GM19463 (cell line): ENCODE measurements around the gene NTM.

Experiments used
- ATAC-seq: cut with Tn5 transposase; IDR thresholded peaks from one replicate; pipeline ENCODE4 v1.9.1; 2021; ENCODE audit warnings: mild to moderate bottlenecking, moderate library complexity; ENCODE audit not compliant: unreplicated experiment

The NTM gene

GRCh38 chr11:131682373-131683015, 312.1 kb downstream of the NTM start:
- no peak for ATAC-seq

- no peak for ATAC-seq
These were observed 312.7 kb downstream of the NTM start for GRCh38 chr11:131683131-131683530.

GRCh38 chr11:131683666-131684065, 313.3 kb downstream of the NTM start:
- ATAC-seq: no peak

DNA sequence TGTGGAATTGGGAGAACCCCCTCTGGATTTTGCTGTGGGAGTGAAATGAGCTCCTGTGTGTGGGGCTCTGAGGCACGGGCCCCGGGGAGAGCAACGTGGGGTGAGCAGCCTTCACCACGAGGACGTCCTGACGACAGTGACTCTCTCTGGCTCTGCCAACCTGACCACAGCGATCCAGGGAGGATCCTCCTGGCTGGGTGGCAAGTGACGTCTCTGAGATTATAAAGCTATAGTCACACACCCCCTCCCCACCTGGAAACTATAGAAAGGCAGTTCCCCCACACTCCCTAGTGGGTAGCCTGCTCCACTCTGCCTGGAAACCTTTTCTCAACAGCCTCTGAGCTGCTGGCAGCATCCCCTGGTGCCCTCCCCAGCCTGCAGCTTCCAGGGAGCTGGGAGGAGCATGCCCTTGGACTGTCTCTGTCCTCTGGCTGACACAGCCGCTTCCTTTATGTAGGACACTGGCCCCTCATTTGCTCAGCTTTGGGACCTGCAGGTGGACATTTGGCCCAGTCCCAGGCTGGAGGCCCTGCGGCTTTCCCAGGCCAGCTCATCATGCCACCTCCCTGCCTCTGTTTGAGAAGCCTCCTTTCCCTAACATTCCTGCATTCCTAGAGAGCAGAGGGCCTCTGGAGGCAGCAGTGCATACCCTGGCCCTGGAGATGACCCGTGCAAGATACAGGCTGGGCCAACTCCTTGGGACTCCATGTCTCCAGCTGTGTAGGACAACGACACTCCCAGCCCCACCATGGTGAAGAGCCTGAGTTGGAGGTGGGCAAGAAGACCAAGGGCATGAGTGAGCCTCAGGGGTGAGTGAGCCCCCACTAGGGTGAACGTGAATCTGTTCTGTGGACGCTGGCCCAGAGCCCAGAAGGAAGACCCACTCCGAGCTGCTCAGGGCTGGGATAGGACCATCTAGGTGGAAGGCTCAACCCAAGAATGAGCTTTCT, 314.0 kb downstream of the NTM start:
- no peak for ATAC-seq

- no peak for ATAC-seq
These were observed 314.8 kb downstream of the NTM start for GRCh38 chr11:131685206-131685605.

GRCh38 chr11:131685906-131686305, 315.5 kb downstream of the NTM start:
- no peak for ATAC-seq

DNA sequence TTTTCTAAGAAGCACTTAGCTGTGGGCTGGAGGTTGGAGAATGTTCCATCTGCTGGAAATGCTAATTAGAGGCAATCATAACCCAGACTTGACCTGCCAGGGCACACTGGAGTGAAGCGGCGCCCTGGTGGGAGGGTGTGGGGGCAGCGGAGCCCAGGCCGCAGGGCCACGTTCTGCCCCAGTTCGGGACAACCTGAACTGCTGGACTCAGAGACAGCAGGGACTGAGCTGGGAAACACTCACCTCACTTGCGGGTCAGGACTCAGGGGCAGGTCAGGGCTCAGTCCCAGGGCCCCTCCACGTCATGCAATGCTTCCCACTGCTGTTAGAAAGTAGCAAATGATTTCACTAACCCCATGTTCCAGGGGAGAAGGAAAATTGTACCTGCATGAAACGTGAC, 316.4 kb downstream of the NTM start:
- ATAC-seq: no peak

- no peak for ATAC-seq
These were observed 317.1 kb downstream of the NTM start for GRCh38 chr11:131687291-131688047.

DNA sequence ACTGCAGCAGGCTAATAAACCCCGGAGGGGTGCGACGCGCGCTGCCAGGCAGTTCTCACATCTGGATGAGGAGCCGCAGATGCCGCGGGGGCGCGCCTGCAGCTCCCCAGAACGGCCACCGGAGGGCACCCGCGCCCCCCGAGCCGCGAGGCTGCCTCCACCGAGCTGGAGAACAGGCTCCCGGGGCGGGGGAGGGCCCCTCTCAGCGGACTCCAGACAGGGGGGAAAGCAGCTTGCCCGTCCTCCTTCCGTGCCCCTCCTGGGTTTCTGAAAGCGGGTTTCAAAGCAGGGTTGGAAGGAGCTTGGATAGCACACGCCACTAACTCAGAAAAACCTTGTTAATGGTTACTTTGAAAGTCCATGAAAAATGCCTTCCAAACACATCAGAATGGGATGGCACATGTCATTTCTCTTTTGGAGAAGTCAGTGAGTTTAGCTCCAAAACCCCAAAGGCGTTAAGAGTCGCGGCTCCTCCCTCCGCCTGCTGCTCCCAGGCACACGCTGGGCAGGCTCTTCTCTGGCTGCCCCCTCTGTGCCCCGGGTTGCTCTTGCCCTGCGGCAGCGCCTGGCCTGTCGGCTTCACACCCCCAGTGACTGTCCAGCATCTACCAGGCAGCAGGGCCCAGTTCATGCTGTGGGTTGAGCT, 317.8 kb downstream of the NTM start:
- ATAC-seq: peak; percentile 79

- ATAC-seq: no peak
These were observed 318.9 kb downstream of the NTM start for GRCh38 chr11:131689049-131689925.

GRCh38 chr11:131690362-131690761, 319.9 kb downstream of the NTM start:
- no peak for ATAC-seq

DNA sequence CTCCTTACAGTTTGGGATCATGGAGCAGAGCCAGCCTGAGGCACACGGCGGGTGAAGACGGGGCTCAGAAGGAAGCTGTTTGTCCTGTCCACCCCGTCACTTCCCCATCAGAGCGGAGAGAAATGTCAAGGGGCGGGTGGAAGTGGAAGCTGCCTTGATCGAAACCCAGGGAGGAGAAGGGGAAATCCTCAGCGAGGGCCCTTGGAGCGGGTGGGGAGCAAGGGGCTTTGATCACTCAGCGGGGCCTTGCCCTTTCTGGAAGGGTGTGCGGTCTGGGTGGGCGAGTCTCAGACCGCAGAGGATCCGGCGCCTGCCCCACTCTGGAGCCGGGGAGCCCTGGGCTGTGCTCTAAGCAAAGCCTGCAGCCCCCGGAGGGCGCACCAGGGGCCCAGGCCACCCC, 320.4 kb downstream of the NTM start:
- no peak for ATAC-seq

DNA sequence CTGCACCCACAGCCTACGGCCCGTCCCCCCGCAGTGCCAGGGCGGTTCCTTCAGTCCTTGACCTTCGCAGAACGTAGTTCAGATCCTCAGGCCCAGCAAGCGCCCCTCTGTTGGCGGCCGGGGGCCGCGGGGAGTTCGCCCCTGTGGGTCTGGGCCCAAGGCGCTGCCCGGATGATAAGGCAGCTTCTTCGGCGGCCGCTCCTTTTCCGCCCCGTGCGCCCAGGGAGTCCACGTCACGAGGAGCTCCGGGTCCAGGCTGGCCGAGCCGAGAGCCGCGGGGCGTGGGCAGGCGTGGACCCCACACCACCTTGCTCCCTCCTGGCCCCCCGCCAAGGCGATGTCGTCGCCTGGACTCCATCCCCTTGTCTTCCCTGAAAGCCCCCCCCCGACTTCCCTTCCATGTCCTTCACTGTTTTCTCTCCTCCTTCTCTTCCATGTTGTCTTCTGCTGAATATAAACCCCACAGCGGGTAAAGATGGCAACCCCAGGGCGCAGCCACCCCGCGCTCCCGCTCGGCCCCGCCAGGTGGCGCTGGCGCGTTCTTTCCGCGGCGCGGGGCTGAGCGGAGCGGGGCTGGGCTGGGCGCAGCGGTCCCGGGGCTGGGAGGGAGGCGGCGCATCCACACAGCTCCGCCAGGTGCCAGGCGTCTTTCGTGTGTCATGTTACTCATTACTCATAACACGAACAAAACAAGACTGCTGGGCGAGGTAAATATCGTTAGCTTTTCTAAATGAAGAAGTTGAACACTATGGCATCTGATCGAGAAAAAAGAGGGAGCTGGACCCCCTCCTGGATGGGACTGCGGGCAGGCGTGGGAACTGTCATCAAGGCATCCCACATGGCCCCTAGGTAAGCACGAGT, 321.0 kb downstream of the NTM start:
- peak; percentile 43 for ATAC-seq

DNA sequence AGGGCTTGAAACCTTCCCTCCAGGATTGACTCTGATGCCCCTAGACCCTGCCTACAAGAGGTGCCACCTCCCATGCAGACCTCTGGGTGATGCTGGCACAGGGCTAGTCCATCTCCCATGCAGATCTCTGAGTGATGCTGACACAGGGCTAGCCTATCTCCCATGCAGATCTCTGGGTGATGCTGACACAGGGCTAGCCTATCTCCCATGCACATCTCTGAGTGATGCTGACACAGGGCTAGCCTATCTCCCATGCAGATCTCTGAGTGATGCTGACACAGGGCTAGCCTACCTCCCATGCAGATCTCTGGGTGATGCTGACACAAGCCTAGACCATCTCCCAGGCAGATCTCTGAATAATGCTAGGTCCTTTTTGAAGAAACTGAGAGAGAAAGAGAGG, 321.7 kb downstream of the NTM start:
- ATAC-seq: no peak

DNA sequence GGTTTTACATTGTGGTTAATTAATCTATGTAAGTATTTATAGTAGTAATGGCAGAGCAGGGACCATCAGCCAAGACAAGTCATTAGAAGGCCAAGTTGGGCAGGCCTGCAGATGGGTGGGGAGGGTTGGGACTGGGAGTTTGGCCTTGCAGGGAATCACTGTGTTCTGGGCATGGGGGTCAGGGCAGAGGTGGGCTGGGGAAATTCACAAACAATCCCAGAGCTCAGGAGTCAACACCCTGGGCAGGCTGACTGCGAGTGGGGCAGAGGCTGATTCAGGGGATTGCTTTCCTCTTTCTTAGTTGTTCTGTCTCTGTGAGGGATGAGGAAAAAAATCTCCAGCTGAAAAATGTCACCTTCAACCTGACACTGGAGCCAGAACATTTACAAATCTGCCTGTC, 322.5 kb downstream of the NTM start:
- ATAC-seq: no peak

DNA sequence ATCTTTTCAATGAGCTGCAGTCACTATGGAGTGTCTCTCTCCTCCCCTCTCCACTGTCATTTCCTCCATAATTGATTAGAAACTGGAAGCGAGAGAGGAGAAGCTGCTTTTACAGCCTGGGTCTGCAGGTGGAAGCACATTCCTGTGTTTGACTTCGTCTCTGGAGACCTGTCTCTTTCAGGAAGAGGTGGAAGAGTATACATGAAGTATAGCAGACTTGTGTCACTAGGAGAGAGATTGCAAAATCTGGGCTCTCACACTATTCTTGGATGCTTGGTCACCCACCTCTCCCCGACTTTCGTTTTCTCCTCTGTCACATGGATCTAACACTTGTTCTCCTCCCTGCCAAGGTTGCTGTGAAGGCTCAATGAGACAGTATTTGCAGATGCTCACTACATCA, 323.3 kb downstream of the NTM start:
- ATAC-seq: no peak

DNA sequence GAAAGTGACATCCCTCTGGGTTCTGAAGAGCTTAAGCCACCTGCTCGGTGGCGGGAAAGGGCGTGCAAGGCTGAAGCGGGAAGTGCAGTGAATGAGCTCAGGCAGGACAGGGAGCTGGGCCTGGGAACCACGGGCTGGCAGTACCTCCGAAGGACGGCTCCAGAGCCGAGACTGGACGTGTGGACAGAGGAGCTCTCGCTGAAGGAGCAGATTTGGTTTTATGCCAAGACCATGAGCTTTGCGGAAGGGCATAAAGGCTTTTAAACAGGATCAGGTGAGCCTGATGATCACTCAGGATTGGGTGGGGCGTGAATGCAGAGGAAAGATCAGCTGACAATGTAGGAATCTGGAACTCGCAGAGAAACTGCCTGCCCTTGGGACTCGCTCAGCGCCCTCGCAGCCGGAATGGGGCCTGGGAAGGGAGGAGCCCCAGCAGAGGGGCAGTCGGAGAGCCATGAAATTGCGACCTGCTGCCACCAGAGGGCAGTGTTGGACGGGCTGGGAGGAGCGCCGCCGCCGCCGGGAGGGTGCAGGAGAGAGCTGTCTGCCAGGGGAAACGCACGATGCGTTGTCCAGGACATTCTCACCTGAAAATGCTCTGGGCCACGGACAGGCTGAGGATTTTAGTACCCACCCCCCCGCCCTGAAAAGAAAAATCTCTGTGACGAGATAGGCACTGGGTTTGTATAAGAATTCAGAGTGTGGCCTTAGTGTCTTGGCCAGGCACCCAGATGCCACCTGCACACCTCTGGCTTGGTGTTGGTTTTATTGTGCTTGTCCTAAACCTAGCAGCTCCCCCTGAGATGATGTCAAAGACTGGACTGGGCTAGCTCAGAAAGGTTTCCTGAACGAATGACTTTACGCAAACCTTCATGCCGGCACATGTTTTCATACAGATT, 324.4 kb downstream of the NTM start:
- peak; percentile 90 for ATAC-seq

GRCh38 chr11:131695889-131696429, 325.5 kb downstream of the NTM start:
- no peak for ATAC-seq
